ENCODE data around the gene KRT75.

Gene KRT75

DNA sequence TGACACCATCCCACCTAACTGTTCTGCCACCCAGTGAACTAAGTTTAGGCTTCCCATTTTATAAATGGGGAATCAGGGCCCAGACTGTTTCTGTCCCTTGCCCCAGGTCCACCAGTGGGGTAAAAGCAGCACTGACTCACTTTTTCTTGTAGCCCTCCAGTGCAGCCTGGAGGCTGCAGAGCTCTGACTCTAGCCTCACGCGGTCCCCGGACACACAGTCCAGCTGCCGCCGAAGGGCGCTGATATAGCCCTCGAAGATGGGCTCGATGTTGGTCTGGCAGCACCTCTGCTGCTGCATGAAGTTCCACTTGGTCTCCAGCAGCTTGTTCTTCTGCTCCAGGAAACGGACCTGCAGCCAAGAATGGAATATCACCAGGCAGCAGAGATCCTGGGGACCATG, 30.6 kb downstream of the KRT75 start:
- no peak for DNase-seq (ENCODE audit: low read depth)
- no peak overlapping the region for H3K4me3 ChIP-seq (ENCODE audit: low read depth, low read length)
- in situ Hi-C loops (cut with HindIII; ENCODE audit: low sequenced_read_pairs): no loop called here
- TF ChIP-seq, protein P1, sequence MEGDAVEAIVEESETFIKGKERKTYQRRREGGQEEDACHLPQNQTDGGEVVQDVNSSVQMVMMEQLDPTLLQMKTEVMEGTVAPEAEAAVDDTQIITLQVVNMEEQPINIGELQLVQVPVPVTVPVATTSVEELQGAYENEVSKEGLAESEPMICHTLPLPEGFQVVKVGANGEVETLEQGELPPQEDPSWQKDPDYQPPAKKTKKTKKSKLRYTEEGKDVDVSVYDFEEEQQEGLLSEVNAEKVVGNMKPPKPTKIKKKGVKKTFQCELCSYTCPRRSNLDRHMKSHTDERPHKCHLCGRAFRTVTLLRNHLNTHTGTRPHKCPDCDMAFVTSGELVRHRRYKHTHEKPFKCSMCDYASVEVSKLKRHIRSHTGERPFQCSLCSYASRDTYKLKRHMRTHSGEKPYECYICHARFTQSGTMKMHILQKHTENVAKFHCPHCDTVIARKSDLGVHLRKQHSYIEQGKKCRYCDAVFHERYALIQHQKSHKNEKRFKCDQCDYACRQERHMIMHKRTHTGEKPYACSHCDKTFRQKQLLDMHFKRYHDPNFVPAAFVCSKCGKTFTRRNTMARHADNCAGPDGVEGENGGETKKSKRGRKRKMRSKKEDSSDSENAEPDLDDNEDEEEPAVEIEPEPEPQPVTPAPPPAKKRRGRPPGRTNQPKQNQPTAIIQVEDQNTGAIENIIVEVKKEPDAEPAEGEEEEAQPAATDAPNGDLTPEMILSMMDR (IDR thresholded peaks at IDR 0.05; ENCODE audit: low read depth, low read length, missing control alignments): no peak

DNA sequence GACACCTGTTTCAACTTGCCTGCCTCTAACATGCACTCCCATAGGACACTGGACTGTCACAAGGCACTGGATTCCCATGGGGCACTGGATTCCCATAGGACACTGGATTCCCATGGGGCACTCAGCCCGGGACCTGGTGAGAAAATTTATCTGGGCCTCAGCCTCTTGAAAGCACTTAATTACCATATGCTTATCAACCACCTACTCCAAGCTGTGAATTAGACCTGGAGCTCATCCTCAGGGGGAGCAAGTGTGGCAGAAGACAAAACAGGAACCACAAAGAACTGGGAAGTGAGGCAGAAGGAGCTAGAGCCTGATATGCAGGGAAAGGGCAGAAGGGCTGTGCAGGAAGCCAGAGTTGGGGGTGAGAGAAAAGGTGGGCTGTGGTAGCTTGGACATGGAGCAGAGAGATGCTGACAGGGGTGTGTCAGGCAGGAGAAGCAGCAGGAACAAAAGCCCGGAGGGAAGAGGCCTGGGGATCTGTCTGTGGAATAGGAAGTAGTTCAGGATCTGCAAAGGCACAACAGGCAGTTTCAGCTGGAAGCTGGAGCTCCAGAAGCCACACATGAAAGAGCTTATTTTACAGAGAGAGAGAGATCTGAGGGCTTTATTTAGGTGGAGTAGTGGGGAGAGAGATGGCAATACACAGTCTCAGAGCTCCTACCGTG, 31.2 kb downstream of the KRT75 start:
- in situ Hi-C loops (cut with HindIII; ENCODE audit: low sequenced_read_pairs): no loop called here
- TF ChIP-seq, protein P1 (IDR thresholded peaks at IDR 0.05; ENCODE audit: low read depth, low read length, missing control alignments): no peak
- no peak for DNase-seq (ENCODE audit: low read depth)
- H3K4me3 ChIP-seq (ENCODE audit: low read depth, low read length): no peak overlapping the region

DNA sequence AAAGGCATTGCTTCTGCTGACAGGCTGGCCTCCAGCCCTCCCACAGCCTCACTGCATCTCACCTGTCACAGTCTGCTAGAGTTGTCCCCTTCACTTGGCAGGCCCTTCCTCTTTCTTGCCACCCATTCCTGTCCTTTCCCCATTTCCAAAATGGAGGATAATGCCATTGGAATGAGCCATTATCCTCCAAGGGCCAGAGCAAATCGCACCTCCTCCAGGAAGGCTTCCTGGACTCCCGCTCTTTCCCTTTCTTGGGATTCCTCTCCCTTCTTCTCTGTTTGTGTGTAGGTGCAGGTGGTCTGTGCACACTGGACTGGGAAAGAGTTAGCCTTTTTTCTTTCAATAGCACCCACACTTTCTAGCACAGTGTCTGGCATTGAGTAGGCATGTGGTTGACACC, 31.8 kb downstream of the KRT75 start:
- in situ Hi-C loops (cut with HindIII; ENCODE audit: low sequenced_read_pairs): no loop called here
- TF ChIP-seq, protein P1 (IDR thresholded peaks at IDR 0.05; ENCODE audit: low read depth, low read length, missing control alignments): no peak
- no peak for DNase-seq (ENCODE audit: low read depth)
- H3K4me3 ChIP-seq (ENCODE audit: low read depth, low read length): no peak overlapping the region

DNA sequence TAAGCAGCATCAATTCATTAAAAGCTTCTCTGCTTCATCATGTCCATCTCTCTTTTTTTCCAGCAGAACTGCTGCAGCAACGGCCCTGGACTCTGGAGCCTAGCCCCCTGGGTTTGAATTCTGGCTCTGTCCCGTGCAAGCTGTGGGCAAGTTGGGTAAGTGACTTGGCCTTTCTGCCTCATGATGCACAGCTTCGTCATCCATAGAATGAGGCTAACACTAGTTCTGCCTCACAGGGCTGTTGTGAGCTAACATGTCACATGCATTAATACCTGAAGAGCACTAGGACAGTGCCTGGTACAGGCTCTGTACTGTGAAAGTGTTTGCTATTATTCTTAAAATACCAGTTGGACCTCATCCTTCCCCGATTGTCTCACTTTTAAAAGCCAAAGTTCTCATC, 32.2 kb downstream of the KRT75 start:
- H3K4me3 ChIP-seq (ENCODE audit: low read depth, low read length): no peak overlapping the region
- no peak for DNase-seq (ENCODE audit: low read depth)
- TF ChIP-seq, protein P1 (IDR thresholded peaks at IDR 0.05; ENCODE audit: low read depth, low read length, missing control alignments): no peak
- in situ Hi-C loops (cut with HindIII; ENCODE audit: low sequenced_read_pairs): no loop called here

DNA sequence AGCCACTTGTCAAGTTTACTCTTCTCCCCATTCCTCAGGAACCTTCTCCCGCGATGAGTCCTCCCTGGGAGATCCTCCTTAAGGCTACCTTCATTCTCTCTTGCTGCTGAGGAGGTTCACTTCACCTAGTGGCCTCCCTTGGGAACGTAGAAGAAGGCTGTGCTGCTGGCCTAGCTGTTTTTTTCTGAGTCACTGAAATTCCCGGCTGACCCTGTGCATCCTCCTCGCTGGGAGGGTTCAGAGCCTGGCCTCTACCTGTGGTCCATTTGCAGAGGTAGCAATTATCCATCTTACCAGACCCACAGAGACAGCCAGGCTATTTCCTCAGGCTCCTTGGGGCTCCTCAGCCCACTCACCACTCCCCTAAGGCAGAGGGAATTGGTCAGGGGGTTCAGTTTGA, 32.6 kb downstream of the KRT75 start:
- in situ Hi-C loops (cut with HindIII; ENCODE audit: low sequenced_read_pairs): no loop called here
- DNase-seq (ENCODE audit: low read depth): no peak
- TF ChIP-seq, protein P1 (IDR thresholded peaks at IDR 0.05; ENCODE audit: low read depth, low read length, missing control alignments): no peak

DNA sequence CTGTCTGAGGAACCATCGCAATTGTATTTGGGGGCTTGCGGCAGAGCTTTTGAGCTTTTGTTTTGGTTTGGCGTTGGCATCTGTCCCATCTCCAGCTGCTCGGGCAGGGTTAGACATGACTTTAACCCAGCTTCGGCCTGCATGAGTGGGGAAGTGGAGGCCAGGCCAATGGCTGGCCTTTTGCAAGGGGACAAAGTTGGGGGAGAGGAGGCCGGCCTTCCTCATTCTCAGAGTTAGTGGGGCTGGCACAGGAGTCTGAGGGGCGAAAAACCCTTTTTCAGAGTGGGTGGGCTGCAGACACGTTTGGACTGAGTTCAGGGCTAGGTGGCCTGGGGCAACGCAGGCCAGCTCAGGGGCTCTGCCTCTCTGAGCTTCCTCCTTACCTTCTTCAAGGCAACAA, 33.3 kb downstream of the KRT75 start:
- DNase-seq (ENCODE audit: low read depth): no peak
- in situ Hi-C loops (cut with HindIII; ENCODE audit: low sequenced_read_pairs): no loop called here
- TF ChIP-seq, protein P1 (IDR thresholded peaks at IDR 0.05; ENCODE audit: low read depth, low read length, missing control alignments): no peak
- no peak overlapping the region for H3K4me3 ChIP-seq (ENCODE audit: low read depth, low read length)

More for the DNA sequence above, 32.6 kb downstream of the KRT75 start:
- no peak overlapping the region for H3K4me3 ChIP-seq (ENCODE audit: low read depth, low read length)
